Cerebellar cortex (tissue), 1 donor: ENCODE data around the gene PPIA.
"Not testable (repeated sequence)": the region's sequence is repeated elsewhere in the genome, so short reads cannot be mapped to it uniquely, and the experiment has no call there.

ENCODE experiments used
- DNase-seq: peaks from one replicate; pipeline ENCODE4 v3.0.0-alpha.2; 2015; ENCODE audit warnings: low spot score

The PPIA gene

DNA sequence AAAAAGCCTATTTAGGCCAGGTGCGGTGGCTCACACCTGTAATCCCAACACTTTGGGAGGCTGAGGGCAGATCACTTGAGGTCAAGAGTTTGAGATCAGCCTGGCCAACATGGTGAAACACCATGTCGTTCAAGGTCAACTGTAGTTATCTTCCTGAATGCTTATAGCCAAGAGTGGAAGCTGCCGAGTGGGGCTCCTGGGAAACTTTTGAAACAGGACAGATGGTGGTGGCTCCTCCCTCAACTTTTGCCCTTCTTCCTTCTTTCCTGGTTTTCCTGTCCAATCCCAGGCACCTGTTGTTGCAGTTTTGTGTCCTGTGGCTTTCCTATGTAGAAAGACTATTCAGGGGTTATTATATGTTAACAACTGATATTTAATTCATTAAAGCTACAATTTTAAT is 8.7 kb upstream of the PPIA start:
- no peak for DNase-seq

DNA sequence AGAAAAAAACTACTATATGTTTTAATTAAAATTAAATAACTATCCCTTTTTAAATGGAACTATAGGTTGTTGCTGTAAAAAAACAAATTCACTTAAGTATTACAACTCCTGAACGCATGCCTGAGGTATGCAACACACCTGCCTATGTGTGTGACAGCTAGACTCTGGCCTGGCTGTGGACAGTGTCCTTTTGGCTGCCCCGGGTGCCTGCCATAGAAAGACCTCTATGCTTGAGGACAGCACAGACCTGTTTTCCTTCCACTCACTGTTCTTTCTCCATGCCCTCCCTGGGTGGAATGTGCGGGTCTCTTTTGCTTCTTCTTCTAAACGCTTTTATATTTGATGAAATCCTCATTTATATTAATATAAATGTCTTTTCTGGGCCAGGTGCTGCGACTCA is 6.5 kb upstream of the PPIA start:
- DNase-seq: no peak

DNA sequence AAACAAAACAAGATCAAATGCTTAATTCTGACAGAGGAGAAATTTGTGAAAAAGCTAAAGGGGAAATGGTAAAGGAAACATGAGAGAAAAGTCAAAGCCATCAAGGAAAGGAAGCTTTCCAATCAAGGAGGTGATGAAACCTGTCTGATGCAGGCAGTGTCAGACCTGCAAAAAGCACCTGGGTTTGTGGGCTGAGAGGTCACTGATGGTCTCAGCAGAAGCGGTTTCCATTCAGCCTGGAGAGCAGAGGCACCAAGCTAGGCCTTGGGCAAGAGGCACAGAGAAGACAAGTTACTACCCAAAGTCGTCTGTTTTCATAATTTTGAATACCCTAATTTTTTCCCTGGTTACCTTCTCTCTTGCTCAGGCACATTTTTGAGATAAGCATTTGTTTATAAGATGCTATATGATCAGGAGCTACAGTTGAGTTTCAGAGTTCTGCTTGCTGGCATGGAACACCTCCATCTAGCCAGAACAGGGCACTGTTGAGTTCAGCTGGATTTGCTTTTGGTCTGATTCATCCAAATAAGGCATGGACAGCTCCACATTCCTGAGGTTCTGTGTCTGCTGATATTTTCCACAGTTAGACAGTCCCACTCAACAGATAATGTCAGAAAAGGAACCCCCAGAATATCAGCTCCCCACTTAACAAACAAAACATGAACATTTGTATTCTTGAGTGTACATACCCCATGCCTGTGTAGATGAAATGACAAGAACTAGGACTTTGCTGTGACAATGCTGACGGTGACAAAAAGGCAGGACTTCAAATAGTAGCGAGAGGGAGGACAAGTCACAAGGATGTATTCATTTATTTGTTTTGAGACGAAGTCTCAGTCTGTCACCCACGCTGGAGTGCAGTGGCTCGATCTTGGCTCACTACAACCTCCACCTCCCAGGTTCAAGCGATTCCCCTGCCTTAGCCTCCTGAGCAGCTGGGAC is 4.9 kb upstream of the PPIA start:
- no peak for DNase-seq

DNA sequence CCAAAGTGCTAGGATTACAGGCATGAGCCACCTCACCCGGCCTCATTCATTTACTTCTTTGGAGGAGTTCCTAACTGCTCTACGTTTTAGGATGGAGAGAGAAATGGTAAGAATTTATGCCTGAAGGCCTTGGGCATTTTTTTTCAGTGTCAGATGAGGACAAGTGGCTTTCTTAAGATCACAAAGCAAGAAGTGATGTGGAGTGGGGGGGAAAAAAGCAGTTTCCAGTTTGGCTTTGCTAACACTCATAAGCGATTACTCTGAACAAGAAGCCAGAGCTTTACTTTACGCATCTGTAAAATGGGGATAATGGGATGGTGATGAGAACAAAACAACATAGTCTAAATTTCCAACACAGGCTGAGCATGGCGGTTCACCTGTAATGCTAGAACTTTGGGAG is 2.6 kb upstream of the PPIA start:
- no peak for DNase-seq

DNA sequence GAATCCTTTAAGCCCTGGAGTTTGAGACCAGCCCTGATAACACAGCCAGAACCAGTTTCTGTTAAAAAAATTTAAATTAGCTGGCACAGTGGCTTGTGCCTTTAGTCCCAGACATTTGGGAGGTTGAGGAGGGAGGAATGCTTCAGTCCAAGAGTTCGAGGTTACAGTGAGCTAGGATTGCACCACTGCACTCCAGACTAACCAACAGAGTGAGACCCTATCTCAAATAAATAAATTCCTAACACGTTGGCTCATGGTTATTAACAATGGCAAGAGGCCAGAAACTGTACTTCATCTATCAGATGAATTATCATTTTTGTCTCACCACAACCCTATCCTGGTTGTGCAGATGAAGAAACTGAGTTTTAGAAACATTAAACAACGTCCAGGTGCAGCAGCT is 2.1 kb upstream of the PPIA start:
- no peak for DNase-seq

DNA sequence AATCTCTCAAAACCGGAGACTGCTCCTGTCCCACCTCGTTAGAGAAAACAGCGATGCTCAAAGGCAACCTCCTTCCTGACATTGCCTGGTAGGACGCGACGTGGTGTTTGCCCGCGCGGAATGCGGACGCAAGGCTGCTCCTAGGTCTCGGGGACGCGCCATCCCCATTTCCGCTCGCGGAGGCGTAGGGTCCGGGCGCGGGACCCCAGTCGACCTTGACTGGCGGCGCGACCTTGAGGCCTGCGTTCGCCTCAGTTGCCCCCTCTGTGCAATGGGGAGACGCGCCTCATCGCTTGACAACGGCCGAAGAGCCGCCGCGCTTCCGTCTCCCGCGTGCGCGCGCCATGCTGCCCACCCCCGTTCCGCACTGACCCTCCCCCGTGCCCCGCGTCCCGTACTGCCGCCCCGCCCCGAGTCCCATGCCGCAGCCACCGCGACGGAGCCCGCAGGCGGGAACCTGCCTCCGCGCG is 412 bp upstream of the PPIA start:
- peak; percentile 69 for DNase-seq

DNA sequence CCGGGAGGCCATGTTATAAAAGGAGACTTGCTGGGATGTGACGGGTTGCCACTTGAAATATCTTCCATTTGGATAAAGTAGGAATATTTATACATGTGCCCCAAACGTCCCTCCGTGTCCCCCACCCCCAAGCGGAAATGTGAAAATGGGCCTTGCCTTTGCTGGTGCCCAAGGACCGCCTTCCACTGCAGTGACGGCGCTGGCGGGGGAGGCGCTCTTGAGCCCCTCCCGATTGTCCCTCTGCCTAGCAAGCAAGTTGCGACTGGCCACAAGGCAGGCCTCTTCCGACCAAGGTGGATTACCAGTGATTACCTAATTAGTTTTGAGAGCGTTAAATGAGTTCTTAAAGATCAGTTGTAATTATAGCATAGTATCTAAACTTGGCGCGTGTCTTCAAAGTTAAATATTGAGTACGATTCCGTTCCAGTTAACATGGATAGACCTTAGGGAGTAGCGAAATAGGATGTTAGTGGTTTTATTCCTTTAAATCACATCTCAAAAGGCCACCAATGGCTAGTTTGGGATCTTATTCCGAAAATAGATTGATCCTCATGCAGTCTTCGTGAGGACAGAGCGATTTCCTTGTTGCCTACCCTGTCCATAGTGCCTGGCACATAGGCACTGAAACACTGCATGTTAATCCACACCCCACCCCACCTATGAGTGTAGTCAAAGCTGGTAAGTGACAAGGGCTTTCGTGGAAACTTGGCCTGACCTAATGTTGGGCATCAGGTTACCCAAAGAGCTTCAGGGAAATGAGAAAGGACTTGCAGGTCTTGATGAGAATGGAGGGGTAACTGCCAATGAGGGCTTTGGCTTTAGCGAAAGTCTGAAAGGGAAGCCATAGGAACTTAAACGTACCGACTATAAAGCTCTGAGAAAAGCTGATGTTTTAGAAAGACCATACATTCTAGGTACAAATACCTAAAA is 1.1 kb downstream of the PPIA start:
- DNase-seq: peak; percentile 92

DNA sequence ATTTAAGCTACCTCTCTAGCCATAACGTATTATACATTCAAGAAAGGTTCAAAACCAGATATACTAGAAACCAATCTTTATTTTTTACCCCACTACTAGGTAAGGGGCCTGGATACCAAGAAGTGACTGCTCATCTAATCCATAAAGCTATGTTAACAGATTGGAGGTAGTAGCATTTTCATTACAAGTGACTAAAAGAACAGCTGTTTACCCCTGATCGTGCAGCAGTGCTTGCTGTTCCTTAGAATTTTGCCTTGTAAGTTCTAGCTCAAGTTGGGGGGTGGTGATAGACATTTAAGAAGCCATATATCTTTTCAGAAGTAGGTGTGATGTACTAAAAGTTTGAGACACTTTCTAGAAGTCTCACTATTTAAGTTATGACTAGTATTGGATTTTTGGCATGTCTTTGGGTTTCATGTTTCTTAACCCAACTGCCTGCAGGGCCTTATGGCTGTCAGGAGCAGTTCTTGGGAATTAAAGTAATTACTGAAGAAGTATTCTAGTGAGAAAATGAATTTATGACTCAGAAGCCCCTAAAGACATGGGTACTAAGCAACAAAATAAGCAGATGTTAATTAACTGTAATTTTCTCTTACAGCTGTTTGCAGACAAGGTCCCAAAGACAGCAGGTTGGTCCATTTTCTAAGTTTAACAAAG is 2.3 kb downstream of the PPIA start:
- no peak for DNase-seq

DNA sequence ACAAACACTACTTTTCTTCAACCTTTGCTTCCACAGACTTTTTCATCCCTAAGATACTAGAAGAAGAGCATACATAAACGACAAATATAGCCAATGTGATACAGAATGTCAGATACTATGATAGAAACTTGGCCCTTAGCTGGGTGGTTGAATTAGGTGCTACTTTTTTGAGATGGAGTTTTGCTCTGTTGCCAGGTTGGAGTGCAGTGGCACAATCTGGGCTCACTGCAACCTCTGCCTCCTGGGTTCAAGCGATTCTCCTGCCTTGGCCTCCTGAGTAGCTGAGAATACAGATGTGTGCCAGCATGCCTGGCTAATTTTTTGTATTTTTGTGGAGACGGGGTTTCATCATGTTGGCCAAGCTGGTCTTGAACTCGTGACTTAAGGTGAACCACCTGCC is 3.5 kb downstream of the PPIA start:
- no peak for DNase-seq

DNA sequence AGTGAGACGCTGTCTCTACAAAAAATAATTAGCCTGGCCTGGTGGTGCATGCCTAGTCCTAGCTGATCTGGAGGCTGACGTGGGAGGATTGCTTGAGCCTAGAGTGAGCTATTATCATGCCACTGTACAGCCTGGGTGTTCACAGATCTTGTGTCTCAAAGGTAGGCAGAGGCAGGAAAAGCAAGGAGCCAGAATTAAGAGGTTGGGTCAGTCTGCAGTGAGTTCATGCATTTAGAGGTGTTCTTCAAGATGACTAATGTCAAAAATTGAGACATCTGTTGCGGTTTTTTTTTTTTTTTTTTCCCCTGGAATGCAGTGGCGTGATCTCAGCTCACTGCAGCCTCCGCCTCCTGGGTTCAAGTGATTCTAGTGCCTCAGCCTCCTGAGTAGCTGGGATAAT is 5.4 kb downstream of the PPIA start:
- DNase-seq: no peak

DNA sequence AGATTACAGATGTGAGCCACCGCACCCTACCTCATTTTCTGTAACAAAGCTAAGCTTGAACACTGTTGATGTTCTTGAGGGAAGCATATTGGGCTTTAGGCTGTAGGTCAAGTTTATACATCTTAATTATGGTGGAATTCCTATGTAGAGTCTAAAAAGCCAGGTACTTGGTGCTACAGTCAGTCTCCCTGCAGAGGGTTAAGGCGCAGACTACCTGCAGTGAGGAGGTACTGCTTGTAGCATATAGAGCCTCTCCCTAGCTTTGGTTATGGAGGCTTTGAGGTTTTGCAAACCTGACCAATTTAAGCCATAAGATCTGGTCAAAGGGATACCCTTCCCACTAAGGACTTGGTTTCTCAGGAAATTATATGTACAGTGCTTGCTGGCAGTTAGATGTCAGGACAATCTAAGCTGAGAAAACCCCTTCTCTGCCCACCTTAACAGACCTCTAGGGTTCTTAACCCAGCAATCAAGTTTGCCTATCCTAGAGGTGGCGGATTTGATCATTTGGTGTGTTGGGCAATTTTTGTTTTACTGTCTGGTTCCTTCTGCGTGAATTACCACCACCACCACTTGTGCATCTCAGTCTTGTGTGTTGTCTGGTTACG is 6.0 kb downstream of the PPIA start:
- DNase-seq: no peak

DNA sequence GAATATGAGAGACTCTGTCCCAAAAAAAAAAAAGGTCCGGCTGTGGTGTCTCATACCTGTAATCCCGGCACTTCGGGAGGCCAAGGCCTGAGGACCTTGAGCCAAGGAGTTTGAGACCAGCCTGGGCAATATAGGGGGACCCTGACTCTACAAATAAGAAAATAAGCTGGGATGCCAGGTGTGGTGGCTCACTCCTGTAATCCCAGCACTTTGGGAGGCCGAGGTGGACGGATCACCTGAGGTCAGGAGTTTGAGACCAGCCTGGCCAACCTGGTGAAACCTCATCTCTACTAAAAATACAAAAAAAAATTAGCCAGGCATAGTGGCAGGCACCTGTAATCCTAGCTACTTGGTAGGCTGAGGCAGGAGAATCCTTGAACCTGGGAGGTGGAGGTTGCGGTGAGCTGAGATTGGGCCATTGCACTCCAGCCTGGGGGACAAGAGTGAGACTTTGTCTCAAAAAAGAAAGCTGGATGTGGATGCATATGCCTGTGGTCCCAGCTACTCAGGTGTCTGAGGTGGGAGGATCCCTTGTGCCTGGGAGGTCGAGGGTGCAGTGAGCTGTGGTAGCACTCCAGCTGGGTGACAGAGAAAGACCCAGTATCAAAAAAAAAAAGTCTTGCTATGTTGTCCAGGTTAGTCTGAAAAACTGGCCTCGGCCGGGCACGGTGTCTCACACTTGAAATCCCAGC is 7.5 kb downstream of the PPIA start:
- not testable (repeated sequence) for DNase-seq

DNA sequence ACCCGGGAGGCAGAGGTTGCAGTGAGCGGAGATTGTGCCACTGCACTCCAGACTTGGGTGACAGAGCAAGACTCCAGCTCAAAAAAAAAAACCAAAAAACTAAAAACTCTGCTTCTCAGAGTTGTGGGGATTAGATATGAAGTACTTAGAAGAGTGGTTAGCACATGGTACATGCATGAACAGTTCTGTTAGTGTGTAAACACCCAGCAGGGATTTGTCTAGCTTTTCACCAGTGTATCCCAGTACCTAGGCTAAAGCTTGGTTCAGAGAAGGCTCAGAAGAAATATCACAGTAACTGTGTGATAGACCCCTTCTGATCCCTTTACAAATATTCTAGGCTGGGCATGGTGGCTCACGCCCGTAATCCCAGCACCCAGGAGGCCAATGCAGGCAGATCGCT is 9.5 kb downstream of the PPIA start:
- no peak for DNase-seq

DNA sequence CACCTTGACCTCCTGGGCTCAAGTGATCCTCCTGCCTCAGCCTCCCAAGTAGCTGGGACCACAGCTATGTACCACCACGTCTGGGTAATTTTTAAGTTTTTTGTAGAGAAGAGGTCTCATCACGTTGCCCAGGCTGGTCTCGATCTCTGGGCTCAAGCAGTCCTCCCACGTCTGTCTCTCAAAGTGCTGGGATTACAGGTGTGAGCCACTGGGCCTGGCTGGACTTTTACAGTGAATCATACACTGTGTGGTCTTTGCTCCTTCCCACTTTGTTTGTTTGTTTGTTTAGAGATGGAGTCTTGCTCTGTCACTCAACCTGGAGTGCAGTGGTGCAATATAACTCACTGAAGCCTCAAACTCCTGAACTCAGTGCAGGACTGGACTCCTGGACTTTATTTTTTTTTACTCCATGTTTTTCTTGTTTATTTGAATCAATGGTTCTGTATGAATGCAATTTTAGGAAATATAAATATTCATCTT is 12.5 kb downstream of the PPIA start:
- DNase-seq: no peak

DNA sequence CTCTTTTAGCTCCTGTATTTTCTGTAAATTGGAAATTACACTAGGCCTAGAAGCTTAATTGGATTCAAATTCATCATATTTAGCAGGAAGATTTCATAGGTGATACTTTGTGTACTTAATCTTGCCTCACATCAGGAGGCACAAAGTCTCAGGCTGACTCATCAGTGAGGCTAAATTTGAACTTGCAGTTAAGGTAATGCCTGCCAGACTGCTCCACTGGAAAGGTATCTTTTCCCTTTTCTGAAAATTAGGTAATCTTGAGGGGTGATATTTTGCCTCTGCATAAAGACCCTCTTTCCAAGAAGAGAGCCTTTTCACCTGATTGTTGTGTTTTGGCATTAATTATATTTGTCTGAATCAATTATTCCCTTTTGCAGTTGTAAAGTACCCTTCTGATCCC is 14.6 kb downstream of the PPIA start:
- no peak for DNase-seq

DNA sequence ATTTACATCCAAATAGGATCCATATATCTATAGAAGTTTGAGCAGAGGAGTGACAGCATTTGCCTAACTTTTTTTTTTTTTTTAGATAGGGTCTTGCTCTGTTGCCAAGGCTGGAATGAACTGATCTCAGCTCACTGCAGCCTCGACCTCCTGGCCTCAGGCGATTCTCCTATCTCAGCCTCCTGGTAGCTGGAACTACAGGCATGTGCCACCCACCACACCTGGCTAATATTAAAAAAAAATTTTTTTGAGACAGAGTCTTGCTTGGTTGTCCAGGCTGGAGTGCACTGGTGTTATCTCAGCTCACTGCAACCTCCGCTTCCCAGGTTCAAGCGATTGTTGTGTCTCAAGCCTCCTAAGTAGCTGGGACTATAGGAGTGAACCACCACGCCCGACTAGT is 15.1 kb downstream of the PPIA start:
- DNase-seq: no peak

DNA sequence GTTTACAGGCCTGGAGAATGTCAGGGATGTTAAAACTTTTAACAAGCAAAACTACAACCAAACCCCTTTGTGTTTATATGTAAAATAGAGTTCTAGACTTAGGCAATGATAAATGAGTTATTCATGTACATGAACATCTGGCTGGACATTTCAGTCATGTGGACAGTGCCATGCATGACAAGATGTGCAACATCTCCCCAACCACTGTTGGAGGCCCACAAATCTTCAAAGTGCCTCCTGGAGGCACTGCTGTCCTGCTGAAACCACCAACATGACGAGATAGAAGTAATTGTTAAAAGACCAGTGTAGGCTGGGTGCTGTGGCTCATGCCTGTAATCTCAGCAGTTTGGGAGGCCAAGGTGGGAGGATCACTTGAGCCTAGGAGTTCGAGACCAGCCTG is 18.4 kb downstream of the PPIA start:
- no peak for DNase-seq

DNA sequence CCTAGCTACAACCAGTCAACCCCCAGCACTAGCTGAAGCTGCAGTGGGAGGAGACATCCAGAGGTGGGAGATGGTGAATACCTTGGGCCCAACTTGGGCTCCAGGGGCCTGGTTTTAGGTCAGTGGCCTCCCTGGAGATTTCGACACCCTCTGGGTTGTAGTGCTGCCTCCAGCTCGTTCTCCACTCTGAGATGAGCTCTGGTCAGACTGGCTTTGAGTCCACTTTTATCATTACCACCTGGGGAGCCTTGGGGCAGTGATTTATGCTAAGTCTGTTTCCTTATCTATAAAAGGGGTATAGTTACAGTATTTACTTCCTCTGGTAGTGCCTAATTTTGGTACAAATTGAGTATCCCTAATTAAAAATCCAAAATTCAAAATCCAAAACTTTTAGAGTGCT is 22.8 kb downstream of the PPIA start:
- no peak for DNase-seq

DNA sequence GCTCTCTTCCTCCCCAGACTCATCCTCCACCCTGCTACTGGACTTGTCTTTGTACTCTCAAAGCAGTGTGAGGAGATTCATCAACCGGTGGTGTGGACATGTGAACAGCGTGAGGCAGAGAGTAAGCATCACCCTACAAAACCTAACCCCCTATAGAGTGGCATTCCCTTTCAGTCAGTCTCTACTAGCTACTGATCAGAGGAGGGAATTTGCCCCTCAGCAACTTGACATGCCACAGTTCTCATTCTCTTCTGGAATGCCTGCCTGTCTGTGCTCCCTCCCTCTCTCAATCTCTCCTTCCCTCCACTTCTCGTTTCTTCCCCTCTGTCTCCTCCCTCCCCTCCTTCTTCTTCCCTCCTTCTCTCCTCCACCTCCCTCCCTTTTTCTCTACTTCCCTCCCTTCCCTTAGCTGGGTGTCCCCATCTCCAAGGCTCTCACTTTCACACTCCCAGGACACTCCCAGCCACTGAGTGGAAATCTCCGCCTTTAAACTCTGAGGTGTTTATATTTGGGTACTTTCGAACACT is 26.8 kb downstream of the PPIA start:
- DNase-seq: no peak

DNA sequence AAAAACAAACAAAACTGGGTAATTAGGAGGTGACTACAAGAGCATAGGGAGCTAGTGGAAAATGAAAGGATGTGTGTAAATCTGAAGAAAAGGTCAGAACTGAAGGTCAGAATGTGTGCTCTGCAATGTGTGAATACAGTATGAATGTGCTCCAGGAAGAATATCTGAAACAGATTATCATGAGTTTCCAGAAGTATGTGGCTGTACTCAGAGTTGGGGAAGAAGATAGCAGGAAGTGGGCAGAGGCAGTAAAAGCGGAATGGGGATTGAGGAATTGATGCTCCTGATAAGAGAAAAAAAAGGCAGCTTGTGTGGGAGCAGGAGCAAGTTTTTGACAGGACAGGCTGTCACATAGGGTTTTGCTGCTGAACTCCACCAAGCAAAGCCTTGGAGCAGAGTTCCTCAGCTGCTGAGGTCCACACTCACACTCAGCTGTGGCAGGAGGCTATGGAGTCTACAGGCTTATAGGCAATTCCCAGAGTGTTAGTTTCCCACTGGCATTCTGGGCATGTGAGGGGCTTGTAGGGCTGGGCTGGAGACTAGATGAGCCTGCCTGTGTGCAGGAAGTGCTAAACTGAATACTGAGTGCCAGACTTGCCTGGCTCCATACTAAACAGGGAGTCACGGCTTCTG is 28.5 kb downstream of the PPIA start:
- no peak for DNase-seq
